ENCODE data around the gene TNFRSF8.

The TNFRSF8 gene

DNA sequence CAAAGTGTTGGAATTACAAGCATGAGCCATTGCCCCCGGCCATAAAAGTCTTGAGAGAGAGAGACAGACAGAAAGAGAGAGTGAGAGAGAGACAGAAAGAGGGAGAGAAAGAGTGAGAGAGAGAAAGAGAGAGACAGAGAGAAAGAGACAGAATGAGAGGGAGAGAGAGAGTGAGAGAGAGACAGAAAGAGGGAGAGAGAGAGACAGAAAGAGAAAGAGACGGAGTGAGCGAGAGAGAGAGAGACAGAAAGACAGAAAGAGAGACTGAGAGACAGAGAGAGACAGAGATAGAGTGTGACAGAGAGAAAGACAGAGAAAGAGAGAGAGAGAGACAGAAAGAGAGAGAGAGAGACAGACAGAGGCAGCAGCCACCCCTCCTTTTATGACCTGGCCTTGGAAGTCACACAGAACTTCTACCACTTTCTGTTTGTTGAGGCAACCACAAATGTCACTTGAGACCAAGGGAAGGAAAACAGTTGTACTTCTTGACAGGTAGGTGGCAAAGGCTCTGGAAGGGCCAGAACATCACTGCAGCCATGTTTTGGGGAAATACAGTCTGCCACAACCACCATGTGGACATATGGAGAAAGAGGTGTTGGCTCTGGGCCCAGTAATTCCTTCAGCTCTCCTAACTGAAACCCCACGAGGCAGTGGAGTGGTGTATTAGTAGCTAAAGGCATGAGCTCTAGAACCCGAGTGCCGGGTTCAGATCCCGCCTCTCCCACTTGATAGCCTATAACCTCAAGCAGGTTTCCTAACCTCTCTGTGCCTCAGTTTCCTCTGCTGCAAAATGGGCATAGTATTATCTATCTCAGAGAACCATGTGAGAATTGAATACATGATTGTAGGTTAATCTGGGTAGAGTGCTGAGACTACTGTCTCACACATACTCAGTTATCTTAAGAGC lies 50.6 kb downstream of the TNFRSF8 start:
- in situ Hi-C loops (cut with MboI; ENCODE audit: low sequenced_read_pairs), result no loop called here

DNA sequence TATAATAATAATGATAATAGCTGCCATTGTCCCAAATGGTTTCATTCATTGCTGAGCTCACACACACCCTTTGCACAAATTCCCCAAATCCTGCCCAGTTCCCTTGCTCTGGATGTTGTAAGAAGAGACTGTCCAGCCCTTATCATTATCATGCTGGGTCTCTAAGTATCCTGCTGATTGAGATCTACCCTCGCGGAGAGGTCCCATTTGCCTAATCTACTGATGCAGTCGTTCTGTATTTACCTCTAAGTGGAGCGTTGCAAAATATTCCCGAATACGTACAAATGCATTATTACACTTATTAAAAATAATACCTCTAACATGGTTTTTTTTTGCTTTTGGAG lies 51.2 kb downstream of the TNFRSF8 start:
- in situ Hi-C loops (cut with MboI; ENCODE audit: low sequenced_read_pairs), result no loop called here

DNA sequence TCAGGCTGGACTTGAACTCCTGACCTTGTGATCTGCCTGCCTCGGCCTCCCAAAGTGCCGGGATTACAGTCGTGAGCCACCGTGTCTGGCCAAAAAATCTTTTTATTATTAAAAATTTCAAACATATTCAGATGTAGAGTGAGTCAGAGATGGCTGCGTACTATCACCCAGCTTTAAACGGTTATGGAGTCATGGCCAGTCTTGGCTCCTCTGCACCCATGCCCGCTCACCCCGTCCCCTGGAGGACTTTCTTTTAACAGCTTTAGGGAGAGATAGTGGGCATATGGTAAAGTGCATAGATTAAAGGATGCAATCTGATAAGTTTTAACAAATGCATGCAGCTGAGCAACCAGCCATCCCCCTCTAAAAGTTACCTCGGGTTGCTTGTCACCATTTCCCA lies 51.8 kb downstream of the TNFRSF8 start:
- in situ Hi-C loops (cut with MboI; ENCODE audit: low sequenced_read_pairs), result no loop called here

DNA sequence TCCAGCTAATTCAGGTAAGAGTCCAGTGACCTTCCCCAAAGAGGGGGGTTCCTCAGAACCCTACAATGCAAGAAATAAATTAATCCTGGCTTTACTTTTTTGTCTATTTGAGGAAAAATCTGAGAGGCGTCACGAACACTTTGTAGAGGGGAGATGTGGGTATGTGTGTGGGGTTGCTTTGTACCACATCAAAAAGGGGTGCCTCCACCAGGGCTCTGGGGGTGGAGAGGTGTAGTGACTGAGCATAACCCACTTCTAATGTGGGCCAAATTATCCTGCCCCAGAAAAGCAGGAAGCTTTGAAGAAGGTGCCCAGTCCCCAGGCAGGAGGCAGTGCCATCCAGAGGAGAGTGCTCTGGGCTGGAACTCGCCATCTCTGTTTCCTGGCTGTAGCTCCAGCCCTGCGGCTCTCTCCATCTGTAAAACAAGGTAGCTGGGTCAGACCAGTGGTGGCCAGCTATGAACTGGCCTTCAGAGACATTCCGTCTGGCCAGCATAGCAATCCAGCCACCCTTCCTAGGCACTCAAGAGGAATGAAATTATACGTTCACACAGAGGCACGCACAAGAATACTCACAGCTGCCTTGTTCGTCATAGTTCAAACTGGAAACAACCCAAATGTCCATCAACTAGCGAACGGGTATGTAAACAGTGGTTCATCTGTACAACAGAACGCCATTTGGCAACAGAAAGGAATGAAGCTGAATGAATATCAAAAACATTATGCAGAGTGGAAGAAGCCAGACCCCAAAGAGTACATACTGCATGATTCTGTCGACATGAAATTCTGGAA lies 58.3 kb downstream of the TNFRSF8 start:
- in situ Hi-C loops (cut with MboI; ENCODE audit: low sequenced_read_pairs), result no loop called here

DNA sequence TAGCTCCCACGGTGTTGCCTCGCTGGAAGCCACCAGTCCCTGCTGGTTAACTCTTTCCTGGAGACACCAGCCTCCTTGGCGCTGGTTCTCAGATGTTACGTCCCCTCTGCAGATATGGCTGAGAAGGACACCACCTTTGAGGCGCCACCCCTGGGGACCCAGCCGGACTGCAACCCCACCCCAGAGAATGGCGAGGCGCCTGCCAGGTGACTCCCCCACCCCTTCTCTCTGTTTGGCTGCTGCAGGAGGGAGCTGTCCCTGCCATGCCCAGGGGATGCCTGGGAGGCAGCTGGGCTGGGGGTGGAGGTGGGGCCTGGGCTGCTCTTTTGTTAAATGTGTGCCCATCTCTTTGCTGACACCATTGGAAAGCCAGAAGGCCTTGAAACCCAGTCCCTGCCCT lies 60.1 kb downstream of the TNFRSF8 start:
- in situ Hi-C loops (cut with MboI; ENCODE audit: low sequenced_read_pairs), result no loop called here

DNA sequence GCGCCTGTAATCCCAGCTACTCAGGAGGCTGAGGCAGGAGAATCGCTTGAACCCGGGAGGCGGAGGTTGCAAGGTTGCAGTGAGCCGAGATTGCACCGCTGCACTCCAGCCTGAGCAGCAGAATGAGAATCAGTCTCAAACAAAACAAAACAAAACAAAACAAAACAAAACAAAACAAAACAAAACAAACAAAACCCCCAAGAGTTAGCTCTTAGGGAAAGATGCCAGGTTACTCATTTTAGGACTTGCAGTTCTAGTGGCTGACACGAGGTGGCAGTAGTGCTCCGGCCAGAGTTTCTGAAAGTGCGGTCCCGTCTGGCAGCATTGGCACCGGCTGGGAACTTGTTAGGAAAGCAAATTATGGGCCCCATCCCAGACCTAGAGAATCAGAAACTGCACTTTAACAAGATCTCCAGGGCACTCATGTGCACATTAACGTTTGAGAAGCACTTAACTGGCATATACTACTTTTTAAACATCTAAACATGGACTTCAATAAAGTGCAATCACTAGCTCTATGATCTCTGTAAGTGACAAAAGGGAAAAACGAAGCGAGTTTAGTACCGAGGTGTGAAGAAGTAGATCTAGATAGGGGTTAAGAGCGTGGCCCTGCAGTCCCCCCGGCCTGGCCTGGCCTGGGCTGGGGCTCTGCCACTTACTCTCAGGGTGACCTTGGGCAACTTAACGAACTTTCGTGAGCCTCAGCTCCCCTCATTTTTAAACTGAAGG lies 61.8 kb downstream of the TNFRSF8 start:
- in situ Hi-C loops (cut with MboI; ENCODE audit: low sequenced_read_pairs), result no loop called here

DNA sequence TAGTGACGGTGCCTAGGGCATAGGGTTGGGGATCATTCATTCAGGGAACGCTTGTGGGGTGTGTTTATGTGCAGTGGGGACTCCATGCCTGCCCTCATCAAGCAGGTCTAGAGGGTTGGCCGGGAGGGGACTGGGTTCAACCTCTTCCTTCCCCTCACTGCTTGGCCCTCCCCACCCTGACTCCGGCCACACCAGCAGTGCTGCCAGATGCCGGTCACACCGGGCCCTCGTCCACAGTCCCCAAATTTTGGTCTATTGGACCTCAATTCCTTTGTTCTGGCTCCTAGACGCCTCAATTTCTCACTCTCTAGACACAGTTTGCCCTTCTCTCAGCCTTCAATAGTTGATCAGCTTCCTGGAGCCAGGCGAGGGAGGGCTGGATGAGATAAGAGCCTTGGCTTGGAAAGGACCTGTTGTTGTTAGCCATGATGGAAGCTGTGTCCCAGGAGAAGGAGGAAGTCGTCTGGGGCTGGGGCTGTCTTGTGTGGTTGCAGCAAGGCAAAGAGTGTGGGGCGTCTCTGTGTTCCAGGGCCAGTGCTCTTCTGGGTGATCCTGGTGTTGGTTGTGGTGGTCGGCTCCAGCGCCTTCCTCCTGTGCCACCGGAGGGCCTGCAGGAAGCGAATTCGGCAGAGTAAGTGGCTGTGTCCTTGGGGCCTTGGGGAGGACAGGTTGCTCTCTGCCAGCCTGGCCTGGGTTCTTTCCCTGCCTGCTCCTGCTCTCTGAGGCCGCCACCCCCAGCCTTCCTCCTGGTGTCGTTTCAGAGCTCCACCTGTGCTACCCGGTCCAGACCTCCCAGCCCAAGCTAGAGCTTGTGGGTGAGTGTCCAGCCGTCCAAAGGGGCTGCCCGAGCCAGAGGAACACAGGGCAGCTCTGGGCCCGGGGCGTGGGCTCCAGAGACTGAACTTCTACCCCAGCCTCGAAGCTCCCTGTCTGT lies 62.6 kb downstream of the TNFRSF8 start:
- in situ Hi-C loops (cut with MboI; ENCODE audit: low sequenced_read_pairs), result no loop called here

DNA sequence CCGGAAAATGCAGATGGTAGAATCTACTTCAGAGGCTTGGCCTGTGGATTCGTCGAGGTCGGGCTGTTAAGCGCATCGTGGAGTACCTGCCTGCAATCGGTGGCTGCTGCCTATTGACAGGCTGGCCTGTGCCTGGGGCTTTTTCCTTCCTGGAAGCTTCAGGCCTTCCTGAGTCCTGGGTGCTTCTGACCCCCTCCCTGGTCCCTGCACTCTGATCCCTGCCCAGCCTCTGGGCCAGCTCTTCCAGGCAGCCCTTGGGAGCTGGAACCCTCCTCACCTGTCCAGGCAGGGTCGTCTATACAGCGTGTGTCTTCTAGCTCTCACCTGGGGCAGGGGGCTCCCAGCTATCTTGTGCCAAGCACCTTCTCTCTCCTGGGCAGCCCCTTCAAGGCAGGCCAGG lies 63.7 kb downstream of the TNFRSF8 start:
- in situ Hi-C loops (cut with MboI; ENCODE audit: low sequenced_read_pairs), result no loop called here

DNA sequence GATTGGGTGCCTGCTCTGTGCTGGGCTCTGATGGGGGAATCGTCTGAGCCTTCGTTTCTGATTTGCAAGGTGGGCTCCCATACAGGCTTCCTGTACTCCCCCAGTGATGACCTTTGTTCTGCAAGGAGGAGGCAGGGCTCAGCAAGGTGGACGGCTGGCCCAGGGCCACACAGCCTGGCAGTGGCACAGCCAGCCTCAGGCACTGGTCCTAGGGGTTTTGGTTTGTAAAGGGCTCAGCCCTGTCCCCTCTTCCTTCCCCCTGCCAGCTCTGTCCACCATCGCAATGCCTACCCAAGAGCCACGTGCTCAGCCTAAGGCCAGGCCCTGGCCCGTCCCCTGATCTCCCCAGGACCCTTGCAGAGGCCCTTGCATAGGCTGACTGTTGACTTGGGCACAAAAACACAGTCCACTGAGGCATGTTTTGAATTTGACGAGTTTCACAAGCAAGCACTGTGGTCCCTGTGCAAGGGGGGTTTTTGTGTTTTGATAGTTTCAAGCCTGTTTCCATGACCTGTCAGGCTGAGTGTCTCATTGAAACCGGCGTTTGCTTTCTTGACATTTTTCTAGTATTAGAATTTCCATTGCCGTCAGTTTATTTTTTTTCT lies 64.2 kb downstream of the TNFRSF8 start:
- in situ Hi-C loops (cut with MboI; ENCODE audit: low sequenced_read_pairs), result no loop called here

DNA sequence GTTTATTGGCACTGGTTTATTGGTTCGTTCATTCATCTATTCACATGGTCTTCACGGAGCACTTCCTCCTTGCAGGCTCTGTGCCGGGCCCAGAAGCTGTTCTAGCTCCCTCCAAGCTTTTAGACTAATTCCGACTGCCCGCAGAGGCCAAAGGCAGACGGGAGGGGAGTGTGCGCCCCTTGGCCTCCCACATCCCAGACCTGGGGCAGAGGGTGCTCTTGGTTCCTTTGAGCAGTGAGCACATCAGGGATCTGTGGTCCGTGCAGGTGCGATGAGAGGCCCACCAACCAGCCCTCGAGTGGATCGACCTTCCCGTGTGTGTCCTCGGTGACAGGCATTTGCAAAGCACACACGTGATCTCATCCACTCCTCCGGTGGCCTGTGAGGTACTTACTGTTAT lies 65.0 kb downstream of the TNFRSF8 start:
- in situ Hi-C loops (cut with MboI; ENCODE audit: low sequenced_read_pairs), result no loop called here

DNA sequence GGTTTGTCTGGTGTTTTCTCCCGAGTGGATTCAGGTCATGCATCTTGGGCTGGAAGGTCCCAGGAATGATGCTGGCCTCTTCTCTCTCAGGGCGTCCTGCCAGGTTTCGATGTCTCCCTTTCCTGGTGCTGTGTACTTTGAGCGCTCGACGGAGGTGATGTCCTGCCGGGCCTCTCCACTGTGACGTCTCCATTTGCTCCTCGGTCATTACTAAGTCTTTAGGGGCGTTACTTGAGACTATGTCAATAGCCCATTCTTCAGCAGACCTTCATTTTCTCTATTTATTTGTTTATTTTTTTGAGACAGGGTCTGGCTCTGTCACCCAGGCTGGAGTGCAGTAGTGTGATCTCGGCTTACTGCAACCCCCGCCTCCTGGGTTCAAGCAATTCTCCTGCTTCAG lies 66.5 kb downstream of the TNFRSF8 start:
- in situ Hi-C loops (cut with MboI; ENCODE audit: low sequenced_read_pairs), result no loop called here

DNA sequence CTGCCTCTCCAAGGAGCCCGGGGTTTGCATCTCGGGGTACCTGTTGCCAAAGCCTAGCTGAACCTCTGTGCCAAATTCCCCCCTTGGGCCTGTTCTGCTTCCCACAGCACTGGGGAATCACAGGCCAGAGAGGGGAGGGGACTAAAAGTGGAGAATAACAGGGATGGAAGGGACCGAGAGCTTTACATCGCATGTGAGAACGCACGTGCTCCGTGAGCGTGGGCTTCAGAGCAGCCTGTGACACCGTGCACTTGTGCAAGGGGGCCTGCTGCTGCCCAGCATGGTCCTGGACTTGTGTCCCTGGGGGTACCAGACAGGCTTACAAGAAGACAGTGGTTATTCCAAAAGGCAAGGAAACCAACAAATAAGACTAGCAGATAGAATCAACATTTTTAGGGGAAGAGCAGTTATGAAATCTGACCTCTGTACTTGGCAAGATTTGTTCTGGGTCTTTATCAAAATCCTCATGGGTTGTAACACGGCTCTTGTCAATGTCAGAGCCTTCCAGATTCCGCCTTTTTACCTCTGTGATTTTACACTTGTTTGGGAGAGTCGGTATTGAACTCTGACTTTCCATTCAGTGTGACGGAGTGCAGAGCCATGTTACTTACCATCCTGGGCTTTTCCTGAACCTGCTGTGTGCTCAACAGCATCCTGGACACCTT lies 67.5 kb downstream of the TNFRSF8 start:
- in situ Hi-C loops (cut with MboI; ENCODE audit: low sequenced_read_pairs), result no loop called here

DNA sequence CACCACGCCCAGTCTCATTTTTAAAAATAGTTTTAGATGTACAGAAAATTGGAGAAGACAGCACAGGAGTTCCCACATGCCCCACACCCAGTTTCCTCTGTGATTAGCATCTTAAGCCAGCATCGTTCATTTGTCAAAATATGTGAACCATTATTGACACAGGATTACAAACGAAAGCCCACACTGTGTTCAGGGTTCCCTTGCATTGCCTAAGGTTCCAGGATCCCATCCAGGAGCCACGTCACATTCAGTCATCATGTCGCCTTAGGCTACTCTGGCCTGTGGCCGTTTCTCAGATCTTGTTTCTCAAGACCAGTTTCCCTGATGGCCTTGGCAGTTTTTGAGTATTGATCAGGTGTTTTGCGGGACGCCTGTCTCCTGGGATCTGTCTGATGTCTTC lies 69.0 kb downstream of the TNFRSF8 start:
- in situ Hi-C loops (cut with MboI; ENCODE audit: low sequenced_read_pairs), result no loop called here

DNA sequence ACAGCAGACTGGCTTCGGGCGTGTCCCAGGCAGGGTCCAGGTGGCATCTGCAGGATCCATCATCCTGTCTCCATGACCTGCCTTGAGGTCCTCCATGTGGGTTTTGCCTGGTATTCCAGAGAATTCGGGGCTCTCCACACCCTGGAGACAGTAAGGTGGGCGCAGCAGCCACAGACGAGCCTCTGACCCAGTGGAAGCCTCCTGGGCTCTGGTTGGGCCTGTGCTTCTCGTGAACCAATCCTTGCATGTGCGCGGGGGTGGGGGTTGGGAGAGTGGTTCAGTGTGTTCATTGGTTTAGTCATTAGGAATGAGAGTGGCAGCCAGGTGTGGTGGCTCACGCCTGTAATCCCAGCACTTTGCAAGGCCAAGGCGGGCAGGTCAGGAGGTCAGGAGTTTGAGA lies 71.6 kb downstream of the TNFRSF8 start:
- in situ Hi-C loops (cut with MboI; ENCODE audit: low sequenced_read_pairs), result no loop called here

DNA sequence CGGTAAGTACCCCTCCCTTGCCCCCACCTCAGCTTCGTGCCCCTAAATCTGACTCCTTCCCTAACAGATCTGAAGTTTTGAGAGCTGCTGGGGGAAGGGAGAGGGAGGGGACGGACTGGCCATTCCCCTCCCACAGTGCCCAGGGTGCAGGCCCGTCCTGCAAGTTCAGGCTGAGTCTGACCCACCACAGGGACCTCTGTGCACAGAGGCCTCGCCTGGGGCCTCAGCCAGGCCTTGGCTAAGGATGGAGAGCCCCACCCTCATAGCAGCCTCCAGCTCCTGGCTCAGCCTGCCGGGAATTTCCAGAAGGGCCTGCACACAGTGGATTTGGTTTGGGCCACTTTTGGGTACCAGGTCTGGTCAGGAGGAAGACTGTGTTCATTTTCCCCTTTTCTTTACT lies 72.5 kb downstream of the TNFRSF8 start:
- in situ Hi-C loops (cut with MboI; ENCODE audit: low sequenced_read_pairs), result no loop called here

DNA sequence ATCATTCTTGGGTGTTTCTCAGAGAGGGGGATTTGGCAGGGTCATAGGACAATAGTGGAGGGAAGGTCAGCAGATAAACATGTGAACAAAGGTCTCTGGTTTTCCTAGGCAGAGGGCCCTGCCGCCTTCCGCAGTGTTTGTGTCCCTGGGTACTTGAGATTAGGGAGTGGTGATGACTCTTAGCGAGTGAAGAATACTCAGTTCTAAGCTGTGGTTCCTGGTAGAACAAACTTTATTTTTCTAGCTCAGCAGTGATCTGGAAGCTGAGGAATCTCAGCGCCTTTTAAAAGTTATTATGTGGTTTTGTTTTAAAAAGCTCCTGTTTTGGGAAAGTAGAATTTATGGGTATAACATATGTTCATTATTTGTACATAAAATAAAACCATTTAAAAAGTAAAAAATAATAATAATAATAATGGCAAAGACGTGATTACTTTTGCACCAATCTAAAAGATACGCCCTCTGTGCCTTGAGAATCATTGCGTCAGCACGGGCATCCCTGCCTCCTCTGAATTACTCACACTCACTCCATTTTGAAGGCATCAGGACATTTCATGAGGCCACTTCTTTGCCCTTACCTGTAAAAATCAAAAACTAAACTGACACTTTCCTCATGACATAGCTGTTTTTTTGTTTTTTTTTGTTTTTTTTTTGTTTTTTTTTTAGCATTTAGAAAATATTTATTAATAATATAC lies 74.0 kb downstream of the TNFRSF8 start:
- in situ Hi-C loops (cut with MboI; ENCODE audit: low sequenced_read_pairs), result no loop called here

DNA sequence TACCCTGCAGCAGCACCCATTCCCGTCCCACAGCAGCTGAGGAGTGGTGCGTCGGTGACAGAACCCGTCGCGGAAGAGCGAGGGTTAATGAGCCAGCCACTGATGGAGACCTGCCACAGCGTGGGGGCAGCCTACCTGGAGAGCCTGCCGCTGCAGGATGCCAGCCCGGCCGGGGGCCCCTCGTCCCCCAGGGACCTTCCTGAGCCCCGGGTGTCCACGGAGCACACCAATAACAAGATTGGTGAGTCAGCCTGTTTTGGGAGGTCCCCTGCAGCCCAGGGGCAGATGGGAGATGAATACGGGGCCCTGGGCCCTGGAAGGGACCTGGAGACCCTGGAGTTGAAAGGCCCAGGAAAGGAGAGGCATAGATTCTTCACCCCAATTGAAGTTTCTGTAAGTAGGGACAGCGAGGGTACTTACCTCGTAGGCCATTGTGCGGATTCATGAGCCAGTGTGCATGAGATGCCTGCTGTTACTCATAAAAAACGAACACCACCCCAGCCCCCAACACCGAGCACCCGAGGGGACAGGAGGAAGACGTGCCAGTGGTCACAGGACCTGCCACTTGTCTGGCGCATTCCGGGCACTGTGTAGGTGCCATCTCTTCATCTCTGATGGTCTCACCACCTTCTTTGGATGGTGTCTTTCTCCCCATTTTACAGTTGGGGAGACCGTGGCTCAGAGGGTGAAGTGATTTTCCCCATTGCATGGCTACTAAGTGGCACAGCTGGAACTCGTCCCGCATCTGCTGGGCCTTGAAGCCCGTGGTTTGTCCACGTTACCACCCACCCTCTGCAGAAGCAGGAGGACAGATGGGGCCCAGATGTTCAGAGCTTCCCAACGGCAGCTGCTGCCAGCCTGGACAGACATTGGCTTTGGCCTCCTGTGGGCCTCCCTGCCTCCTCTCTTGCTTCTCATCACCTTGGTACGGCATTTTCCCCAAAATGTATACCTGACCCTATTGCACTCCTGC lies 75.4 kb downstream of the TNFRSF8 start:
- in situ Hi-C loops (cut with MboI; ENCODE audit: low sequenced_read_pairs), result no loop called here

DNA sequence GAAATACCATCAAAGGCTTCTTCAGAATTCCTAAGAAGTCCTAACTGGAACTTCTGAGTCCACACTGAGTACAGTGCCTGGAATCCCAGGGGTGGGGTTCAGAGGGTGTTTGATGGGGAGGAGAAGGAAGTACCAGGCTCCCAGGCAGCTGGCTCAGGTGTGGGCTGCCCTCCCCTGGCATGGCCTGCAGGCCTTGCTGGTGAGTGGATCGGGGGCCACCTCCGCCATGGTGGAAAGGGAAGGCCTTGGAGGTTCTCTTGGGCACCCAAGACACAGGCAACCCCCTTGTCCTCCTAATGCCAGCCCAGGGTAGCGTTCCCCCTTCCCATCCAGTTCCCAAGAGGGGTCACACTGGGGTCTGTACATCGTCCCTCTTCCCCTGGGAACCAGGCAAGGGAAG lies 76.9 kb downstream of the TNFRSF8 start:
- in situ Hi-C loops (cut with MboI; ENCODE audit: low sequenced_read_pairs), result no loop called here
